HL-60 (cell line): ENCODE measurements around the gene CACUL1.

Source experiments
- DNase-seq, 2 experiments: peaks; one replicate each; pipeline ENCODE4 v3.0.0-alpha.2; 2010 to 2020; ENCODE audit warnings: low read depth in 1 of 2, low spot score in 1 of 2
- H3K27ac ChIP-seq: fragments of 250-450 bp; sonication (Bioruptor Pico); replicated peaks from 2 replicates; pipeline ENCODE4 v1.5.1; 2020; ENCODE audit warnings: mild to moderate bottlenecking, moderate library complexity
- H3K27me3 ChIP-seq: fragments of 250-450 bp; sonication (Bioruptor Pico); 2 replicates; pipeline ENCODE4 v1.5.1; 2021; ENCODE audit warnings: mild to moderate bottlenecking, moderate library complexity; ENCODE audit not compliant: insufficient read depth, poor library complexity, severe bottlenecking
- H3K4me3 ChIP-seq: replicated peaks from 2 replicates; pipeline ENCODE4 v1.5.1; 2011; ENCODE audit warnings: mild to moderate bottlenecking, control low read depth, low read length; ENCODE audit not compliant: insufficient read depth
- CTCF ChIP-seq: IDR thresholded peaks from one replicate; pipeline ENCODE4 v1.5.1; 2011; ENCODE audit warnings: low read length, control low read depth, inconsistent platforms; ENCODE audit not compliant: insufficient read depth
- GABPA ChIP-seq: IDR thresholded peaks from 2 replicates; pipeline ENCODE4 v1.6.1; 2012; ENCODE audit warnings: low read depth
- POLR2AphosphoS5 ChIP-seq: IDR thresholded peaks from 2 replicates; pipeline ENCODE4 v1.6.1; 2012; ENCODE audit warnings: low read depth
- REST ChIP-seq: IDR thresholded peaks from 2 replicates; pipeline ENCODE4 v1.6.1; 2012; ENCODE audit warnings: low read depth; ENCODE audit not compliant: insufficient replicate concordance
- SPI1 ChIP-seq: IDR thresholded peaks from 2 replicates; pipeline ENCODE4 v1.6.1; 2012; ENCODE audit warnings: low read depth, mild to moderate bottlenecking, borderline replicate concordance

The CACUL1 gene

GRCh38 chr10:118725886-118726500, 28.8 kb downstream of the CACUL1 start:
- no peak for DNase-seq
- no peaks in the 10 kb centered on the region for H3K27me3 ChIP-seq
- no peak overlapping the region for H3K4me3 ChIP-seq
- H3K27ac ChIP-seq: no peak overlapping the region
- TF ChIP-seq CTCF (no peak), GABPA (no peak)

GRCh38 chr10:118723466-118723865, 31.3 kb downstream of the CACUL1 start:
- Histone ChIP-seq H3K27me3 (no peaks in the 10 kb centered on the region), H3K4me3 (no peak overlapping the region), H3K27ac (no peak overlapping the region)
- DNase-seq: no peak
- TF ChIP-seq REST (no peak), GABPA (no peak), CTCF (no peak), POLR2AphosphoS5 (no peak)

GRCh38 chr10:118721539-118721876, 33.3 kb downstream of the CACUL1 start:
- no peak for DNase-seq
- no peaks in the 10 kb centered on the region for H3K27me3 ChIP-seq
- no peak overlapping the region for H3K4me3 ChIP-seq
- H3K27ac ChIP-seq: no peak overlapping the region
- TF ChIP-seq POLR2AphosphoS5 (no peak), CTCF (no peak), GABPA (no peak), REST (no peak), SPI1 (no peak)
